ENCODE measurements around the gene ZNF526.
A peak's percentile ranks its signal among the peaks of the same experiment; 100 is the strongest.

Gene ZNF526

GRCh38 chr19:42219812-42220750, at the start of gene ZNF526:
Gene ZNF526 (plus strand): TSS chr19:42220312. CDS start chr19:42224404, 4,092 bp downstream.
- H3K27ac ChIP-seq = peak within 1 kb of the TSS; percentile 97
- no peaks in the 10 kb centered on the region for H3K9me3 ChIP-seq
- peak within 1 kb of the TSS; percentile 68 to 91 for H3K4me3 ChIP-seq (ENCODE audit: low read depth in 1 of 2, low read length in 1 of 2)
- TF ChIP-seq CTCF (IDR thresholded peaks at IDR 0.05) = peak; percentile 20
- no peaks in the 10 kb centered on the region for H3K27me3 ChIP-seq
- peaks cover 24% of the 10 kb centered on the region for H3K36me3 ChIP-seq
- H3K4me1 ChIP-seq (ENCODE audit: control insufficient read depth in 1 of 2, insufficient read depth in 1 of 2, low read depth in 1 of 2, low read length in 1 of 2) = peaks cover 46 to 49% of the 10 kb centered on the region in 2 experiments

- Histone ChIP-seq H3K4me3 (ENCODE audit: low read depth in 1 of 2, low read length in 1 of 2) (no peak overlapping the region), H3K36me3 (no peaks in the 10 kb centered on the region), H3K4me1 (ENCODE audit: control insufficient read depth in 1 of 2, insufficient read depth in 1 of 2, low read depth in 1 of 2, low read length in 1 of 2) (peaks cover 2 to 6% of the 10 kb centered on the region in 2 experiments), H3K27me3 (peaks cover 40% of the 10 kb centered on the region), H3K9me3 (no peaks in the 10 kb centered on the region), H3K27ac (no peak overlapping the region)
- no peak for TF ChIP-seq CTCF (IDR thresholded peaks at IDR 0.05)
Measured at GRCh38 chr19:42170715-42171114, 49.4 kb upstream of the ZNF526 start.

GRCh38 chr19:42172261-42172660, 47.9 kb upstream of the ZNF526 start:
- TF ChIP-seq CTCF (IDR thresholded peaks at IDR 0.05) = no peak
- Histone ChIP-seq H3K27ac (no peak overlapping the region), H3K4me1 (ENCODE audit: control insufficient read depth in 1 of 2, insufficient read depth in 1 of 2, low read depth in 1 of 2, low read length in 1 of 2) (peaks cover 14 to 17% of the 10 kb centered on the region in 2 experiments), H3K9me3 (no peaks in the 10 kb centered on the region), H3K27me3 (peaks cover 49% of the 10 kb centered on the region), H3K36me3 (no peaks in the 10 kb centered on the region), H3K4me3 (ENCODE audit: low read depth in 1 of 2, low read length in 1 of 2) (no peak overlapping the region)

- H3K36me3 ChIP-seq = no peaks in the 10 kb centered on the region
- H3K4me3 ChIP-seq (ENCODE audit: low read depth in 1 of 2, low read length in 1 of 2) = no peak overlapping the region
- peaks cover 54% of the 10 kb centered on the region for H3K27me3 ChIP-seq
- peaks cover 20 to 23% of the 10 kb centered on the region in 2 experiments for H3K4me1 ChIP-seq (ENCODE audit: control insufficient read depth in 1 of 2, insufficient read depth in 1 of 2, low read depth in 1 of 2, low read length in 1 of 2)
- no peaks in the 10 kb centered on the region for H3K9me3 ChIP-seq
- no peak for TF ChIP-seq CTCF (IDR thresholded peaks at IDR 0.05)
- no peak overlapping the region for H3K27ac ChIP-seq
Measured at GRCh38 chr19:42173695-42174094, 46.4 kb upstream of the ZNF526 start.

- Histone ChIP-seq H3K27ac (no peak overlapping the region), H3K36me3 (no peaks in the 10 kb centered on the region), H3K4me3 (ENCODE audit: low read depth in 1 of 2, low read length in 1 of 2) (no peak overlapping the region), H3K4me1 (ENCODE audit: control insufficient read depth in 1 of 2, insufficient read depth in 1 of 2, low read depth in 1 of 2, low read length in 1 of 2) (peaks cover 20 to 23% of the 10 kb centered on the region in 2 experiments), H3K27me3 (peaks cover 59% of the 10 kb centered on the region), H3K9me3 (no peaks in the 10 kb centered on the region)
- no peak for TF ChIP-seq CTCF (IDR thresholded peaks at IDR 0.05)
Measured at GRCh38 chr19:42174188-42174587, 45.9 kb upstream of the ZNF526 start.
